K562 (cell line): Measurements from ENCODE around the gene RYR1. TPM values are rescaled to one million over a fixed set of nuclear protein-coding genes. Genes with fewer than 3 reads are reported as not detected.
A peak's percentile ranks its signal among the peaks of the same experiment; 100 is the strongest.

ENCODE experiments used
- ATAC-seq: fragments of 200-7000 bp; cut with Tn5 transposase; 3 replicates; pipeline ENCODE4 v1.9.1; 2020; ENCODE audit warnings: moderate library complexity
- BruUV-seq: library from RNA; stranded (reverse); fragments of 400-500 nt; replicated peaks from 2 replicates; lab custom pipeline; 2021; lab: Mats Ljungman, UMichigan
- CTCF ChIA-PET: fragments of 300-600 bp; formaldehyde crosslinking; extraction: SDS; loops from one replicate; lab custom pipeline; 2021; ENCODE audit warnings: low intra/inter-chr PET ratio; lab: Yijun Ruan, JAX
- POLR2A ChIA-PET: fragments of 300-600, 350-650 bp; sonication (Branson Sonifier 250); formaldehyde crosslinking; extraction: SDS; loops from one replicate; lab custom pipeline; 2021; ENCODE audit warnings: antibody characterized with exemption, inconsistent platforms; lab: Yijun Ruan, JAX
- DNase-seq, 4 experiments: peaks; one replicate each; pipeline versions ENCODE4 v3.0.0 to v3.0.0-alpha.2; 2011 to 2018; ENCODE audit warnings: low spot score in 3 of 4, mixed read lengths in 3 of 4; ENCODE audit errors: extremely low read depth in 1 of 4
- FAIRE-seq: peaks from 2 replicates; lab custom pipeline; 2011; peaks lifted over from hg19 to GRCh38; lab: Jason Lieb, UNC
- H2AFZ ChIP-seq: 2 replicates; pipeline ENCODE4 v1.6.0; 2011; ENCODE audit warnings: low read depth, low read length, control low read depth, inconsistent platforms
- H3K27ac ChIP-seq: fragments of 200-600 bp; 3 replicates; pipeline ENCODE4 v1.8.0; 2011; ENCODE audit warnings: low read depth, mild to moderate bottlenecking, control low read depth, inconsistent platforms, low read length, moderate library complexity, mixed read lengths; ENCODE audit errors: extremely low read depth
- H3K27me3 ChIP-seq, 2 experiments: fragments of 300-600 bp in 1 of 2; 2 replicates in 1 of 2; 3 replicates in 1 of 2; pipeline versions ENCODE4 v1.6.0 to v1.8.0; 2011; ENCODE audit warnings: inconsistent platforms in 2 of 2, low read length in 2 of 2, mild to moderate bottlenecking in 1 of 2, mixed read lengths in 1 of 2, moderate library complexity in 1 of 2; ENCODE audit not compliant: control insufficient read depth in 2 of 2, insufficient read depth in 2 of 2
- H3K36me3 ChIP-seq: fragments of 300-600 bp; 3 replicates; pipeline ENCODE4 v1.8.0; 2011; ENCODE audit warnings: mild to moderate bottlenecking, low read length, inconsistent platforms; ENCODE audit not compliant: control insufficient read depth, insufficient read depth
- H3K4me1 ChIP-seq, 2 experiments: fragments of 200-600 bp in 1 of 2; replicated peaks in 1 of 2; 2 replicates in 1 of 2; 3 replicates in 1 of 2; pipeline versions ENCODE4 v1.5.1 to v1.8.0; 2011; ENCODE audit warnings: inconsistent platforms in 2 of 2, low read length in 2 of 2, mild to moderate bottlenecking in 1 of 2, mixed read lengths in 1 of 2, moderate library complexity in 1 of 2; ENCODE audit not compliant: control insufficient read depth in 2 of 2, insufficient read depth in 2 of 2
- H3K4me2 ChIP-seq: 2 replicates; pipeline ENCODE4 v1.6.1; 2011; ENCODE audit warnings: low read length, control low read depth, inconsistent platforms, mixed read lengths; ENCODE audit not compliant: insufficient read depth
- H3K4me3 ChIP-seq: fragments of 200-600 bp; sonication (generic), shearing (Covaris generic); 2 replicates; pipeline ENCODE4 v1.5.1; 2016; ENCODE audit warnings: control low read depth, inconsistent platforms
- H3K79me2 ChIP-seq: fragments of 200-600 bp; 3 replicates; pipeline ENCODE4 v1.8.0; 2011; ENCODE audit warnings: low read length, inconsistent platforms; ENCODE audit not compliant: control insufficient read depth, insufficient read depth
- H3K9ac ChIP-seq, 2 experiments: 2 replicates each; pipeline versions ENCODE4 v1.6.0 to v1.6.1; 2011; ENCODE audit warnings: low read depth in 2 of 2, low read length in 2 of 2, control low read depth in 1 of 2, inconsistent platforms in 1 of 2, mild to moderate bottlenecking in 1 of 2, mixed read lengths in 1 of 2; ENCODE audit not compliant: insufficient read depth in 1 of 2
- H3K9me1 ChIP-seq: one replicate; pipeline ENCODE4 v1.6.0; 2011; ENCODE audit warnings: inconsistent platforms, mild to moderate bottlenecking, low read length, moderate library complexity; ENCODE audit not compliant: control insufficient read depth, insufficient read depth
- H3K9me3 ChIP-seq: replicated peaks from 2 replicates; pipeline ENCODE4 v1.5.1; 2011; ENCODE audit warnings: low read depth, low read length, inconsistent platforms; ENCODE audit not compliant: control insufficient read depth, insufficient read depth
- H4K20me1 ChIP-seq: replicated peaks from 2 replicates; pipeline ENCODE4 v1.6.1; 2011; ENCODE audit warnings: low read length, inconsistent platforms, mixed read lengths; ENCODE audit not compliant: control insufficient read depth, insufficient read depth
- CBX1 ChIP-seq: sonication (generic); IDR thresholded peaks from 2 replicates; pipeline ENCODE4 v1.6.1; 2016; ENCODE audit warnings: antibody characterized with exemption, low read depth, mild to moderate bottlenecking
- CBX3 ChIP-seq, 2 experiments: IDR thresholded peaks; 1 replicate in 1 of 2; 2 replicates in 1 of 2; pipeline ENCODE4 v1.6.1; 2012; ENCODE audit warnings: inconsistent platforms in 2 of 2, low read length in 2 of 2, borderline replicate concordance in 1 of 2, control low read depth in 1 of 2
- HES1 ChIP-seq: fragments of 450-650 bp; IDR thresholded peaks from 2 replicates; pipeline ENCODE4 v1.6.1; 2016; ENCODE audit warnings: low read depth, mild to moderate bottlenecking, moderate library complexity
- PRPF4 ChIP-seq: fragments of 200-400 bp; formaldehyde crosslinking; IDR thresholded peaks from one replicate; pipeline ENCODE4 v1.6.1; 2017; ENCODE audit warnings: low read length, low read depth, mild to moderate bottlenecking; ENCODE audit not compliant: insufficient read depth, poor library complexity, severe bottlenecking
- SAFB ChIP-seq: fragments of 200-400 bp; formaldehyde crosslinking; IDR thresholded peaks from 2 replicates; pipeline ENCODE4 v1.6.1; 2017; ENCODE audit warnings: low read depth, low read length, borderline replicate concordance
- STAT5A ChIP-seq: IDR thresholded peaks from 2 replicates; pipeline ENCODE4 v1.6.1; 2012; ENCODE audit warnings: low read length, inconsistent platforms, borderline replicate concordance
- TRIM28 ChIP-seq: fragments of 450-650 bp; IDR thresholded peaks from 2 replicates; pipeline ENCODE4 v1.6.1; 2017
- ZNF140 ChIP-seq: fragments of 250-450 bp; sonication (Bioruptor Pico); IDR thresholded peaks from 2 replicates; pipeline ENCODE4 v1.8.0; 2021; ENCODE audit warnings: moderate library complexity, mild to moderate bottlenecking, inconsistent platforms
- ZNF280A ChIP-seq: fragments of 450-650 bp; IDR thresholded peaks from 2 replicates; pipeline ENCODE4 v1.6.1; 2018; ENCODE audit warnings: mild to moderate bottlenecking, low read depth; ENCODE audit not compliant: partially characterized antibody
- ZNF707 ChIP-seq: fragments of 250-450 bp; sonication (Bioruptor Pico); conservative IDR thresholded peaks from 2 replicates; pipeline ENCODE4 v1.8.0; 2022; ENCODE audit warnings: inconsistent platforms, mild to moderate bottlenecking, moderate library complexity
- WGBS: fragments of 100-300 bp; shearing (Covaris generic); methylation state at CpG from one replicate; pipeline ENCODE4 v1.1.6; 2016; ENCODE audit warnings: low coverage, mixed read lengths; ENCODE audit not compliant: insufficient coverage; ENCODE audit errors: missing lambda C conversion rate; 5-methylcytosine and 5-hydroxymethylcytosine counted together
- in situ Hi-C: fragments of 300-500 bp; cut with MboI; formaldehyde crosslinking; loops from 4 replicates; pipeline ENCODE4 v1.15.0; 2018; ENCODE audit warnings: inconsistent platforms, mixed read lengths
- intact Hi-C: fragments of 100-400 bp; cut with micrococcal nuclease; formaldehyde crosslinking; loops from 2 replicates; pipeline ENCODE4 v1.14.2; 2022
- polyA plus RNA-seq, 8 experiments: library from polyadenylated mRNA; depleted of rRNA in 4 of 8; stranded (reverse) in 5 of 8; unstranded in 3 of 8; fragments of >200 nt; fragmentation: Nextera tagmentation in 2 of 8; fragmentation: Illumina TruSeq in 1 of 8; extraction: Ambion mirVana in 2 of 8; extraction: Trizol in 1 of 8; gene quantifications; 2 replicates each; pipeline versions ENCODE4 v1.2.1 to v1.2.3, GENCODE V29; 2011 to 2014; ENCODE audit warnings: inconsistent platforms in 1 of 8, missing spikeins in 1 of 8
- total RNA-seq, 7 experiments: library from RNA; depleted of rRNA in 6 of 7; stranded (reverse); fragments of >200 nt in 6 of 7; fragmentation: Illumina TruSeq in 2 of 7; extraction: Trizol in 2 of 7; gene quantifications; 2 replicates each; pipeline versions ENCODE4 v1.2.1 to v1.2.3, GENCODE V29; 2011 to 2021; ENCODE audit warnings: low replicate concordance in 1 of 7

The RYR1 gene
- total and polyA plus RNA-seq, 9 of the 15 experiments (the other 6 are each of a cell fraction or from before 2014, with no cell fraction given), result 0.11 to 7.4 (median 3.7) TPM

- TF ChIP-seq SAFB (no peak), PRPF4 (no peak), HES1 (no peak)
- TF ChIP-seq, all 486 proteins: peak for 0
Observed at GRCh38 chr19:38534574-38534973, 101.1 kb downstream of the RYR1 start (continued).

- 5% methylated on average over 3 of the region's 3 CpGs for WGBS
- H3K4me1 ChIP-seq, result peaks cover 0 to 3% of the 10 kb centered on the region in 2 experiments; a peak in 2 of 5 replicates
- H3K9me1 ChIP-seq, result no peaks in the 10 kb centered on the region
- DNase-seq (no peak), FAIRE-seq (no peak), ATAC-seq (no peak)
- POLR2A ChIA-PET, result interaction anchor here (0.6 to 1.8 kb wide), 3 partner anchors 9 to 278 kb away, joined by 3 to 8 read pairs (median 3); partner anchors contain the start of gene LGALS4
- H3K27me3 ChIP-seq, result no peaks in the 10 kb centered on the region
- no peaks in the 10 kb centered on the region for H3K79me2 ChIP-seq
- H3K36me3 ChIP-seq, result no peaks in the 10 kb centered on the region
- H2AFZ ChIP-seq, result no peak overlapping the region
- CTCF ChIA-PET, result no interaction called here
- peaks cover 15% of the 10 kb centered on the region; the same call in 1 of the 2 replicates for H3K9me3 ChIP-seq
- TF ChIP-seq TRIM28, result peak; percentile 87
- TF ChIP-seq STAT5A, result no peak
- peak; percentile 28 for TF ChIP-seq ZNF280A
- peak in 1 of 2 experiments; percentile 88; a peak in 2 of 3 replicates for TF ChIP-seq CBX3 (IDR thresholded peaks at IDR 0.05; ENCODE audit: borderline replicate concordance in 1 of 2, low read length in 2 of 2)
- peak; percentile 99 for TF ChIP-seq ZNF707 (CRISPR knock-in tag)
- peak; percentile 54; the same call in 1 of the 2 replicates for TF ChIP-seq CBX1
- TF ChIP-seq ZNF140 (CRISPR knock-in tag), result no peak
- intact Hi-C loops, result no loop called here
- in situ Hi-C loops, result no loop called here
- BruUV-seq, result no TSS peak
- H4K20me1 ChIP-seq, result no peaks in the 10 kb centered on the region
- H3K4me3 ChIP-seq, result no peak overlapping the region
- H3K9ac ChIP-seq, result no peak overlapping the region
- H3K4me2 ChIP-seq, result no peak overlapping the region
- H3K27ac ChIP-seq, result no peak overlapping the region
Observed at GRCh38 chr19:38535212-38535611, 101.7 kb downstream of the RYR1 start.
